Heart right ventricle (tissue), 16 donors: Measurements from ENCODE around the gene HOXC13. TPM values are rescaled to one million over a fixed set of nuclear protein-coding genes. Genes with fewer than 3 reads are reported as not detected.
A peak's percentile ranks its signal among the peaks of the same experiment; 100 is the strongest.

Experiments
- ATAC-seq, 8 donors: fragments of 200-7000 bp; cut with Tn5 transposase; one replicate each; pipeline ENCODE4 v1.9.1; 2020; ENCODE audit warnings: mild to moderate bottlenecking in 8 of 8, moderate library complexity in 8 of 8, moderate number of reproducible peaks in 1 of 8
- DNase-seq, 2 donors: peaks; one replicate each; pipeline ENCODE4 v3.0.0-alpha.2; 2020
- H3K27ac ChIP-seq, 10 donors: fragments of 200-600 bp; sonication (generic) in 2 of 10; one replicate each; pipeline versions ENCODE4 v1.5.0 to v1.8.0; 2020 to 2022; ENCODE audit warnings: mild to moderate bottlenecking in 3 of 10
- H3K27me3 ChIP-seq, 7 donors: fragments of 200-600 bp; one replicate each; pipeline ENCODE4 v1.8.0; 2021 to 2022; ENCODE audit warnings: mild to moderate bottlenecking in 2 of 7
- H3K36me3 ChIP-seq, 9 donors: fragments of 200-600 bp; sonication (generic) in 1 of 9; one replicate each; pipeline versions ENCODE4 v1.5.0 to v1.8.0; 2020 to 2022; ENCODE audit warnings: mild to moderate bottlenecking in 2 of 9
- H3K4me1 ChIP-seq, 9 donors: fragments of 200-600 bp; sonication (generic) in 1 of 9; one replicate each; pipeline versions ENCODE4 v1.5.0 to v1.8.0; 2020 to 2022; ENCODE audit warnings: mild to moderate bottlenecking in 4 of 9
- H3K4me3 ChIP-seq, 10 donors: fragments of 200-600 bp; sonication (generic) in 2 of 10; one replicate each; pipeline versions ENCODE4 v1.5.0 to v1.8.0; 2020 to 2022; ENCODE audit warnings: mild to moderate bottlenecking in 7 of 10, moderate library complexity in 2 of 10
- H3K9me3 ChIP-seq, 11 donors: fragments of 200-600 bp in 10 of 11; sonication (generic) in 2 of 11; one replicate each; pipeline versions ENCODE4 v1.5.0 to v1.8.0; 2013 to 2022; ENCODE audit warnings: mild to moderate bottlenecking in 2 of 11, control low read depth in 1 of 11, moderate library complexity in 1 of 11
- WGBS, 2 donors: extraction: QIAGEN DNeasy Blood & Tissue Kit; methylation state at CpG; one replicate each; pipeline ENCODE4 v1.1.7; 2013; ENCODE audit warnings: inconsistent platforms in 1 of 2; 5-methylcytosine and 5-hydroxymethylcytosine counted together
- intact Hi-C, 10 donors: fragments of 100-400 bp; cut with DNase I; formaldehyde crosslinking; loops; one replicate each; pipeline versions ENCODE4 v1.11.1 to v1.14.2; 2022
- long read RNA-seq, 3 donors: library from polyadenylated mRNA; unstranded; transcript quantifications; one replicate each; pipeline ENCODE4 v2.0.0, GENCODE V29; 2020 to 2021
- polyA plus RNA-seq, 2 donors: library from polyadenylated mRNA; stranded (reverse); fragments of 200-250 nt; gene quantifications; one replicate each; pipeline ENCODE4 v1.2.3, GENCODE V29; 2013
- total RNA-seq, 10 donors: library from RNA; stranded (reverse); fragmentation: NEBNext Ultra II Directional in 3 of 10; extraction: Animal tissue kit (Norgen Biotek cat#: 25700) in 3 of 10; gene quantifications; one replicate each; pipeline versions ENCODE4 v1.2.1 to v1.2.4, GENCODE V29; 2021 to 2023
- TF ChIP-seq, protein P1 (sequence below), 9 donors: fragments of 200-600 bp; sonication (generic) in 2 of 9; IDR thresholded peaks; one replicate each; pipeline versions ENCODE4 v1.5.0 to v1.8.0; 2021 to 2022; ENCODE audit warnings: antibody characterized with exemption in 9 of 9, mild to moderate bottlenecking in 5 of 9, moderate library complexity in 1 of 9
- donor health status: Arrhythmogenic right ventricular cardiomyopathy.
- donor health status: ischemic (EF 13 %, LVEDD 7.1; RV severe dilation, severe dysfunction).
- donor health status: healthy with polysubstance abuse.
- donor health status: DM: no; HTN: yes; CAD: no.
- donor health status: DM: no; HTN: no; CAD: no.
- donor health status: ischemic (EF 25% LVEDD 6.9; RV normal size, moderate dysfunction).
- donor health status: ischemic (EF 25% LVEDD 5.7; RV mildly dilated, moderate dysfunction).
- donor health status: healthy.
- donor health status: DM: yes; HTN: yes; CAD: no.
- donor health status: Ischemic cardiomyopathy.
- donor health status: ischemic (EF 35%, LVEDD 5.7; RV mildly dilated, moderate dysfunction).
- donor health status: nonischemic (EF 11% LVEDD 7.7; RV severe dilation, severe dysfunction).
- donor health status: DM: yes; HTN: yes; CAD: no.
- donor health status: PGD.
- donor health status: ischemic (EF 29% LVEDD 5.4; RV normal size, mild dysfunction).
- donor health status: nonischemic (EF 23%, LVEDD 6.1; RV moderate dilation, normal function).

HOXC13 gene, protein sequence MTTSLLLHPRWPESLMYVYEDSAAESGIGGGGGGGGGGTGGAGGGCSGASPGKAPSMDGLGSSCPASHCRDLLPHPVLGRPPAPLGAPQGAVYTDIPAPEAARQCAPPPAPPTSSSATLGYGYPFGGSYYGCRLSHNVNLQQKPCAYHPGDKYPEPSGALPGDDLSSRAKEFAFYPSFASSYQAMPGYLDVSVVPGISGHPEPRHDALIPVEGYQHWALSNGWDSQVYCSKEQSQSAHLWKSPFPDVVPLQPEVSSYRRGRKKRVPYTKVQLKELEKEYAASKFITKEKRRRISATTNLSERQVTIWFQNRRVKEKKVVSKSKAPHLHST
- total RNA-seq: not detected
- not detected for polyA plus RNA-seq
- long read RNA-seq, donor 1: 0 reads
- long read RNA-seq, donor 2: 0 reads
- long read RNA-seq, donor 3: 0 reads

DNA sequence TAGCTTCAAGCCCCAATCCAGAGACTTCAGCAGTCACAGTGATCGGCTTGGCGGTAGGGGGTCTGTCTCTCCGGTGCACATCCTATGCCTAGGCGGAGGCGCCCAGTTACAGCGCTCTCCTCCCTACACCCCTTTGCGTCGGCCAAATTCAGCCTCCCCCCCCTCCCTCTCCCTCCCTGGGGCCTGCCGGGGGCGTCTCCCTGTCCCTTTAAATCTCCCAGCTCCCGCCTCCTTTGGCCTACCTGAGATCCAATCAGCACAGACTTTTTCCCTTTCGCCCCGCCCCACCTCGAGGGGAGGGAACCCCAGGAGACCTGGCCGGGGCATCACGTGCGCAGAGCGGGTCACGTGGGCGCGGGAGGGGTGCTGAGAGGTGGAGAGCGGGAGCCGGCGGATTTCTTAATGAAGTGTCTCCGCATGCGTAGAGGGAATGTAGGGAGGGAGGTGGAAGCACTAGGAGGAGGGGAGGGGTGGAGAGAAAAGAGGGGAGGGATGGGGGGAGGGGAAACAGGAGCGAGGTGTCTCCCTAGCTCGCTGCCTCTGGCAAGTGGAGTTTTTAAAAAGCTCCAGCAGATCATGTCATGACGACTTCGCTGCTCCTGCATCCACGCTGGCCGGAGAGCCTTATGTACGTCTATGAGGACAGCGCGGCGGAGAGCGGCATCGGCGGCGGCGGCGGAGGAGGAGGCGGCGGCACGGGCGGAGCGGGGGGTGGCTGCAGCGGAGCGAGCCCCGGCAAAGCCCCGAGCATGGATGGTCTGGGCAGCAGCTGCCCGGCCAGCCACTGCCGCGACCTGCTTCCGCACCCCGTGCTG lies at the start of gene HOXC13:
TSS of gene HOXC13 (plus strand) at position 506 of the 815 bp plus-strand sequence. CDS start at position 582, 76 bp downstream.
- H3K4me3 ChIP-seq: peak within 1 kb of the TSS in 1 of 10 donors; percentile 5
- H3K27ac ChIP-seq: no peak within 1 kb of the TSS
- no peaks in the 10 kb centered on the region for H3K36me3 ChIP-seq
- WGBS, 2 donors: 3% methylated on average over 55 to 56 of the region's 56 CpGs
- H3K4me1 ChIP-seq: peaks cover 0 to 14% (median 8%) of the 10 kb centered on the region in 9 donors
- intact Hi-C loops: no loop called here
- DNase-seq: no peak
- H3K27me3 ChIP-seq: peaks cover 38 to 100% (median 100%) of the 10 kb centered on the region in 7 donors
- TF ChIP-seq, protein P1, sequence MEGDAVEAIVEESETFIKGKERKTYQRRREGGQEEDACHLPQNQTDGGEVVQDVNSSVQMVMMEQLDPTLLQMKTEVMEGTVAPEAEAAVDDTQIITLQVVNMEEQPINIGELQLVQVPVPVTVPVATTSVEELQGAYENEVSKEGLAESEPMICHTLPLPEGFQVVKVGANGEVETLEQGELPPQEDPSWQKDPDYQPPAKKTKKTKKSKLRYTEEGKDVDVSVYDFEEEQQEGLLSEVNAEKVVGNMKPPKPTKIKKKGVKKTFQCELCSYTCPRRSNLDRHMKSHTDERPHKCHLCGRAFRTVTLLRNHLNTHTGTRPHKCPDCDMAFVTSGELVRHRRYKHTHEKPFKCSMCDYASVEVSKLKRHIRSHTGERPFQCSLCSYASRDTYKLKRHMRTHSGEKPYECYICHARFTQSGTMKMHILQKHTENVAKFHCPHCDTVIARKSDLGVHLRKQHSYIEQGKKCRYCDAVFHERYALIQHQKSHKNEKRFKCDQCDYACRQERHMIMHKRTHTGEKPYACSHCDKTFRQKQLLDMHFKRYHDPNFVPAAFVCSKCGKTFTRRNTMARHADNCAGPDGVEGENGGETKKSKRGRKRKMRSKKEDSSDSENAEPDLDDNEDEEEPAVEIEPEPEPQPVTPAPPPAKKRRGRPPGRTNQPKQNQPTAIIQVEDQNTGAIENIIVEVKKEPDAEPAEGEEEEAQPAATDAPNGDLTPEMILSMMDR (IDR thresholded peaks at IDR 0.05): no peak
- peak in 2 of 8 donors; percentile 42 to 50 for ATAC-seq
- no peaks in the 10 kb centered on the region for H3K9me3 ChIP-seq

DNA sequence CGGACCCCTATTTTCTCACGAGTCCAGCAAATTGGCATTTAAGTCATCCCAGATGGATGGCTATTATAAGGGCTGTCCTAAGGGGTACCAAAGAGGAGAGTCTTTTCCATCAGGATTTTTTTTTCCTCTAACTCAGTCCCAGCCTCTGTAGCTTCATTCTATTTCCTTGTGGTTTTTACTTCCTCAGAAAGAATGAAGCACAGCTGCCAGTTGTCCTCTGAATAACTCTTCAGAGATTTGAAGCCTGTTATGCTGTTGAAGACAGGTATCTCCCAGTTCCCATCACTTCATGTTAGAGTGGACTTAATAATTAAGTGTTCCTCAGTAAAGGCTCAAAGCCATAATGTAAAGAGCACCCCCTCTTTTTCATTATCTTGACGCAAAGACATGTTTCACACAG lies 48.5 kb upstream of the HOXC13 start:
- H3K27me3 ChIP-seq: peaks cover 0 to 71% (median 46%) of the 10 kb centered on the region in 7 donors
- H3K4me3 ChIP-seq: no peak overlapping the region
- no peak overlapping the region for H3K27ac ChIP-seq
- DNase-seq (no peak), ATAC-seq (no peak)
- no peaks in the 10 kb centered on the region for H3K36me3 ChIP-seq
- 84 to 86% methylated on average over 3 of the region's 3 CpGs for WGBS, 2 donors
- intact Hi-C loops: no loop called here
- TF ChIP-seq, protein P1 (IDR thresholded peaks at IDR 0.05): no peak
- H3K4me1 ChIP-seq: no peaks in the 10 kb centered on the region
- H3K9me3 ChIP-seq: no peaks in the 10 kb centered on the region

GRCh38 chr12:53892762-53893395 lies 45.8 kb upstream of the HOXC13 start:
- 55 to 65% methylated on average over 3 of the region's 3 CpGs for WGBS, 2 donors
- DNase-seq: no peak
- peaks cover 0 to 82% (median 62%) of the 10 kb centered on the region in 7 donors for H3K27me3 ChIP-seq
- ATAC-seq: no peak
- H3K36me3 ChIP-seq: no peaks in the 10 kb centered on the region
- no peaks in the 10 kb centered on the region for H3K4me1 ChIP-seq
- no peaks in the 10 kb centered on the region for H3K9me3 ChIP-seq
- no peak overlapping the region for H3K4me3 ChIP-seq
- TF ChIP-seq, protein P1 (IDR thresholded peaks at IDR 0.05): no peak
- intact Hi-C loops: no loop called here
- no peak overlapping the region for H3K27ac ChIP-seq

DNA sequence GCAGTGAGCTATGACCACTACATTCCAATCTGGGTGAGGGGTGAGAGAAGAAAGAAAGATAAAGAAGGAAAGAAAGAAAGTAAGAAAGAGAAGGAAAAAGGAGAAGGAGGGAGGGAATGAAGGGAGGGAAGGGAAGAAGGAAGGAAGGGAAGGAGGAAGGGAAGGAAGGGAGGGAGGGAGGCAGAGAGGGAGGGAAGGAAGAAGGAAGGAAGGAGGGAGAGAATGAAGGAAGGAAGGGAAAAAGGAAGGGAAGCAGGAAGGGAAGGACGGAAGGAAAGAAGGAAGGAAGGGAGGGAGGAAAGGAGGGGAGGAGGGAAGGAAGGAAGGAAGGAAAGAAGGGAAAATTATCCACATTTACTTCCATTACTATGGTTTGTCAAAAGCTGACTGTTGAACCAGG lies 39.4 kb upstream of the HOXC13 start:
- Histone ChIP-seq H3K36me3 (no peaks in the 10 kb centered on the region), H3K4me3 (no peak overlapping the region), H3K27ac (no peak overlapping the region), H3K27me3 (peaks cover 0 to 89% (median 83%) of the 10 kb centered on the region in 7 donors), H3K9me3 (no peaks in the 10 kb centered on the region), H3K4me1 (no peaks in the 10 kb centered on the region)
- ATAC-seq (no peak), DNase-seq (no peak)
- TF ChIP-seq, protein P1 (IDR thresholded peaks at IDR 0.05): no peak
- 33 to 68% methylated on average over 1 of the region's 1 CpG for WGBS, 2 donors
- intact Hi-C loops: no loop called here
